ENCODE results near the gene GSTO1. TPM values are rescaled to one million over a fixed set of nuclear protein-coding genes. Genes with fewer than 3 reads are reported as not detected.

The GSTO1 gene
- 267 to 307 TPM (median 292 TPM) in 5 replicates for total RNA-seq (2022; extraction: Qiagen RNA extraction)

DNA sequence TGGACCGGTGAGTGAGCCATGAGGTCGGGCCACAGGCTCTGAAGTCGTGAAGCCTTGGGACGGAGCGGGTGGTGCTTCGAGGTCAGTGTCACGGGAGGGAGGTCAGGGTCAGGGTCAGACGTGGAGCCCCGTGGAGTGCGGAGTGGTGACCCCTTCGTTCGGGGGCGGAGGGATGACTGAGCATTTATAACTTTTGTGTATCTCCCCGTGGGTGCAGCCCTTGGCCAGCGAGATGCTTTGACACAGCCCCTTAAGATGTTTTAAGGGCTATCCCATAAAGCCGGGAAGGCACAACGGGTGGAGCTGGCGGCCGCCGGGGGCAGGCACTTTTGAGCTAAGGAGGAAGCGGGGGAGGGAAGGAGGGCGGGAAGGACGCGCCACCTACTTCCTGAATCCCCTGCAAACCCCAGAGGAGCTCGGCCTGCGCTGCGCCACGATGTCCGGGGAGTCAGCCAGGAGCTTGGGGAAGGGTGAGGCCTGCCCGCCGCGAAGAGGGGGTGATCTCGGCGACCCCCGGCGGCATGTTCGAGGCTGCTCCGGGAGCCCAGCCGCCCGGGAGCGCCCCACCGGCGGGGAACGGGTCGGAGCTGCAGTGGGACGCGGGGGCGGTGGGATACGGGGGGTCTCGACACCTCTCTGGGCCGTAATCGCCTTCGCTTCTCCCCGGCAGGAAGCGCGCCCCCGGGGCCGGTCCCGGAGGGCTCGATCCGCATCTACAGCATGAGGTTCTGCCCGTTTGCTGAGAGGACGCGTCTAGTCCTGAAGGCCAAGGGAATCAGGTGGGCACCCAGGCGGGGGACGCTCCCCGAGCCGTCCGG is at the start of gene GSTO1:
Gene GSTO1 (plus strand): TSS at position 400 of the 818 bp plus-strand sequence. CDS start 37 bp downstream, at position 437.

GRCh38 chr10:104231784-104232612 is 22.7 kb upstream of the GSTO1 start, which contains the start of gene CFAP43:
CFAP43 (minus strand) TSS chr10:104232364; CDS start chr10:104232246, 118 bp downstream.

GRCh38 chr10:104268713-104269645 is 14.3 kb downstream of the GSTO1 start, which contains the start of gene GSTO2:
GSTO2 (plus strand) TSS chr10:104269184; CDS start chr10:104274916, 5,732 bp downstream.

Other genes starting within 250 kb of the GSTO1 start
- gene COL17A1, start 169.0 kb upstream of the GSTO1 start, total RNA-seq (2022; extraction: Qiagen RNA extraction), result 1.5 to 3.0 TPM (median 1.7 TPM) in 5 replicates
- gene SFR1, start 132.7 kb upstream of the GSTO1 start, total RNA-seq (2022; extraction: Qiagen RNA extraction), result 13.3 to 17.0 TPM (median 14.1 TPM) in 5 replicates
- gene CFAP43, start 22.5 kb upstream of the GSTO1 start, total RNA-seq (2022; extraction: Qiagen RNA extraction), result 0.14 to 0.36 TPM (median 0.20 TPM) in 5 replicates
- gene GSTO2, start 14.3 kb downstream of the GSTO1 start, total RNA-seq (2022; extraction: Qiagen RNA extraction), result 1.3 to 2.5 TPM (median 2.3 TPM) in 5 replicates
- gene ITPRIP, start 83.6 kb downstream of the GSTO1 start, total RNA-seq (2022; extraction: Qiagen RNA extraction), result 51.4 to 72.8 TPM (median 67.8 TPM) in 5 replicates
- 0.11 to 0.24 TPM (median 0.15 TPM) in 5 replicates for gene CFAP58, start 98.9 kb downstream of the GSTO1 start, total RNA-seq (2022; extraction: Qiagen RNA extraction)

Data from A549 treated with Mapracorat at 1 μM for 4 hours (cell line).